ENCODE measurements around the gene ATP9A.
"Not testable (repeated sequence)": the region's sequence is repeated elsewhere in the genome, so short reads cannot be mapped to it uniquely, and the experiment has no call there.

Gene ATP9A

GRCh38 chr20:51648571-51648947, 119.6 kb downstream of the ATP9A start:
- DNase-seq = no peak

GRCh38 chr20:51647674-51648570, 120.3 kb downstream of the ATP9A start:
- DNase-seq = no peak

- not testable (repeated sequence) for DNase-seq
Observed at GRCh38 chr20:51643810-51644209, 124.4 kb downstream of the ATP9A start.

- no peak for DNase-seq
Observed at GRCh38 chr20:51643390-51643789, 124.8 kb downstream of the ATP9A start.

- DNase-seq = no peak
Observed at GRCh38 chr20:51641866-51642265, 126.3 kb downstream of the ATP9A start.

GRCh38 chr20:51640743-51641142, 127.4 kb downstream of the ATP9A start:
- DNase-seq = no peak

GRCh38 chr20:51639206-51639832, 128.9 kb downstream of the ATP9A start:
- peak; percentile 10 for DNase-seq

- DNase-seq = no peak
Observed at GRCh38 chr20:51637241-51637640, 130.9 kb downstream of the ATP9A start.

GRCh38 chr20:51636123-51636522, 132.1 kb downstream of the ATP9A start:
- no peak for DNase-seq

GRCh38 chr20:51635680-51636079, 132.5 kb downstream of the ATP9A start:
- DNase-seq = no peak

- DNase-seq = no peak
Observed at GRCh38 chr20:51634877-51635276, 133.3 kb downstream of the ATP9A start.

GRCh38 chr20:51634257-51634656, 133.9 kb downstream of the ATP9A start:
- DNase-seq = no peak

GRCh38 chr20:51633430-51633829, 134.8 kb downstream of the ATP9A start:
- DNase-seq = no peak

GRCh38 chr20:51631953-51632352, 136.2 kb downstream of the ATP9A start:
- no peak for DNase-seq

GRCh38 chr20:51631011-51631950, 136.9 kb downstream of the ATP9A start:
- DNase-seq = no peak

GRCh38 chr20:51629399-51630058, 138.7 kb downstream of the ATP9A start:
- DNase-seq = no peak

- DNase-seq = no peak
Observed at GRCh38 chr20:51628533-51629398, 139.4 kb downstream of the ATP9A start.

- no peak for DNase-seq
Observed at GRCh38 chr20:51627586-51627985, 140.6 kb downstream of the ATP9A start.

- DNase-seq = no peak
Observed at GRCh38 chr20:51625105-51625504, 143.1 kb downstream of the ATP9A start.

GRCh38 chr20:51624157-51624731, 143.9 kb downstream of the ATP9A start:
- DNase-seq = peak; percentile 15

GRCh38 chr20:51623255-51623654, 144.9 kb downstream of the ATP9A start:
- DNase-seq = no peak
